ENCODE data around the gene PLXND1. TPM values are rescaled to one million over a fixed set of nuclear protein-coding genes. Genes with fewer than 3 reads are reported as not detected.
A peak's percentile ranks its signal among the peaks of the same experiment; 100 is the strongest.

The PLXND1 gene
- total and polyA plus RNA-seq, 7 experiments from 2014 or later: 0.38 to 82.5 (median 7.1) TPM; not detected in 1

- ChIA-PET POLR2A (no interaction called here), CTCF (interaction anchor here (0.7 kb wide), 1 partner anchor 350 kb away, joined by 3 read pairs; no protein-coding TSS in a partner anchor)
- peaks cover 4 to 23% (median 10%) of the 10 kb centered on the region in 7 donors for H3K4me1 Mint-ChIP-seq
- Histone ChIP-seq H3K4me1 (ENCODE audit: control insufficient read depth in 2 of 2, insufficient read depth in 2 of 2, low read length in 2 of 2) (peaks cover 5 to 18% of the 10 kb centered on the region in 2 donors), H3K9me3 (ENCODE audit: control insufficient read depth in 2 of 3, low read length in 3 of 3) (no peaks in the 10 kb centered on the region), H3K27ac (ENCODE audit: low read depth, low read length) (no peak overlapping the region), H3K4me3 (ENCODE audit: low read length) (no peak overlapping the region), H3K27me3 (ENCODE audit: control insufficient read depth in 2 of 2, insufficient read depth in 2 of 2, low read length in 2 of 2) (no peaks in the 10 kb centered on the region), H3K36me3 (ENCODE audit: control insufficient read depth in 2 of 3, insufficient read depth in 3 of 3, low read length in 3 of 3) (no peaks in the 10 kb centered on the region)
- H3K4me3 Mint-ChIP-seq: no peak overlapping the region
- H3K27ac Mint-ChIP-seq: no peak overlapping the region
- H3K9me3 Mint-ChIP-seq: no peaks in the 10 kb centered on the region
- no peaks in the 10 kb centered on the region for H3K36me3 Mint-ChIP-seq
- intact Hi-C loops (cut with micrococcal nuclease): no loop called here
- no peak for DNase-seq
- ATAC-seq: no peak
- peaks cover 0 to 54% (median 3%) of the 10 kb centered on the region in 5 donors for H3K27me3 Mint-ChIP-seq
Observed at GRCh38 chr3:129599073-129599472, 7.4 kb downstream of the PLXND1 start.

- Mint-ChIP-seq H3K4me3 (no peak overlapping the region), H3K36me3 (no peaks in the 10 kb centered on the region), H3K4me1 (peaks cover 10 to 26% (median 16%) of the 10 kb centered on the region in 7 donors), H3K9me3 (no peaks in the 10 kb centered on the region), H3K27ac (no peak overlapping the region), H3K27me3 (peaks cover 0 to 54% (median 1%) of the 10 kb centered on the region in 5 donors)
- H3K27ac ChIP-seq (ENCODE audit: low read depth, low read length): no peak overlapping the region
- no peaks in the 10 kb centered on the region for H3K9me3 ChIP-seq (ENCODE audit: control insufficient read depth in 2 of 3, low read length in 3 of 3)
- H3K4me1 ChIP-seq (ENCODE audit: control insufficient read depth in 2 of 2, insufficient read depth in 2 of 2, low read length in 2 of 2): peaks cover 11 to 22% of the 10 kb centered on the region in 2 donors
- no peaks in the 10 kb centered on the region for H3K27me3 ChIP-seq (ENCODE audit: control insufficient read depth in 2 of 2, insufficient read depth in 2 of 2, low read length in 2 of 2)
- ChIA-PET CTCF (interaction anchor here (0.7 kb wide), 1 partner anchor 23 kb away, joined by 3 read pairs; no protein-coding TSS in a partner anchor), POLR2A (no interaction called here)
- no peak for ATAC-seq
- DNase-seq: no peak
- H3K4me3 ChIP-seq (ENCODE audit: low read length): no peak overlapping the region
- H3K36me3 ChIP-seq (ENCODE audit: control insufficient read depth in 2 of 3, insufficient read depth in 3 of 3, low read length in 3 of 3): no peaks in the 10 kb centered on the region
- intact Hi-C loops (cut with micrococcal nuclease): no loop called here
Observed at GRCh38 chr3:129598484-129598883, 8.0 kb downstream of the PLXND1 start.

- POLR2A ChIA-PET: no interaction called here
- Mint-ChIP-seq H3K27ac (peak overlapping the region in 1 of 9 donors; percentile 73), H3K27me3 (peaks cover 0 to 55% (median 5%) of the 10 kb centered on the region in 5 donors), H3K9me3 (no peaks in the 10 kb centered on the region), H3K36me3 (no peaks in the 10 kb centered on the region), H3K4me1 (peaks cover 14 to 31% (median 21%) of the 10 kb centered on the region in 7 donors), H3K4me3 (peak overlapping the region in 1 of 10 donors; percentile 18)
- intact Hi-C loops (cut with micrococcal nuclease): no loop called here
- Histone ChIP-seq H3K36me3 (ENCODE audit: control insufficient read depth in 2 of 3, insufficient read depth in 3 of 3, low read length in 3 of 3) (no peaks in the 10 kb centered on the region), H3K27me3 (ENCODE audit: control insufficient read depth in 2 of 2, insufficient read depth in 2 of 2, low read length in 2 of 2) (no peaks in the 10 kb centered on the region), H3K4me3 (ENCODE audit: low read length) (no peak overlapping the region), H3K27ac (ENCODE audit: low read depth, low read length) (no peak overlapping the region), H3K9me3 (ENCODE audit: control insufficient read depth in 2 of 3, low read length in 3 of 3) (no peaks in the 10 kb centered on the region), H3K4me1 (ENCODE audit: control insufficient read depth in 2 of 2, insufficient read depth in 2 of 2, low read length in 2 of 2) (peaks cover 16 to 27% of the 10 kb centered on the region in 2 donors)
- CTCF ChIA-PET: interaction anchor here (0.7 kb wide), 1 partner anchor 24 kb away, joined by 3 read pairs; no protein-coding TSS in a partner anchor
- ATAC-seq: no peak
- no peak for DNase-seq
Observed at GRCh38 chr3:129598000-129598381, 8.5 kb downstream of the PLXND1 start.

- H3K4me1 Mint-ChIP-seq: peaks cover 14 to 33% (median 24%) of the 10 kb centered on the region in 7 donors
- no peaks in the 10 kb centered on the region for H3K36me3 ChIP-seq (ENCODE audit: control insufficient read depth in 2 of 3, insufficient read depth in 3 of 3, low read length in 3 of 3)
- no peaks in the 10 kb centered on the region for H3K27me3 ChIP-seq (ENCODE audit: control insufficient read depth in 2 of 2, insufficient read depth in 2 of 2, low read length in 2 of 2)
- ATAC-seq: no peak
- peak overlapping the region in 1 of 9 donors; percentile 14 for H3K27ac Mint-ChIP-seq
- DNase-seq: no peak
- no peaks in the 10 kb centered on the region for H3K9me3 Mint-ChIP-seq
- peaks cover 0 to 50% (median 5%) of the 10 kb centered on the region in 5 donors for H3K27me3 Mint-ChIP-seq
- intact Hi-C loops (cut with micrococcal nuclease): no loop called here
- no peak overlapping the region for H3K4me3 ChIP-seq (ENCODE audit: low read length)
- no peaks in the 10 kb centered on the region for H3K36me3 Mint-ChIP-seq
- H3K9me3 ChIP-seq (ENCODE audit: control insufficient read depth in 2 of 3, low read length in 3 of 3): no peaks in the 10 kb centered on the region
- CTCF ChIA-PET: no interaction called here
- peaks cover 20 to 28% of the 10 kb centered on the region in 2 donors for H3K4me1 ChIP-seq (ENCODE audit: control insufficient read depth in 2 of 2, insufficient read depth in 2 of 2, low read length in 2 of 2)
- no peak overlapping the region for H3K27ac ChIP-seq (ENCODE audit: low read depth, low read length)
- POLR2A ChIA-PET: no interaction called here
- H3K4me3 Mint-ChIP-seq: no peak overlapping the region
Observed at GRCh38 chr3:129597087-129597999, 9.1 kb downstream of the PLXND1 start.

GRCh38 chr3:129596194-129597086, 10.0 kb downstream of the PLXND1 start:
- ATAC-seq (peak; percentile 47), DNase-seq (peak in 1 of 9 donors; percentile 14)
- Histone ChIP-seq H3K27ac (ENCODE audit: low read depth, low read length) (no peak overlapping the region), H3K9me3 (ENCODE audit: control insufficient read depth in 2 of 3, low read length in 3 of 3) (no peaks in the 10 kb centered on the region), H3K36me3 (ENCODE audit: control insufficient read depth in 2 of 3, insufficient read depth in 3 of 3, low read length in 3 of 3) (no peaks in the 10 kb centered on the region), H3K4me3 (ENCODE audit: low read length) (no peak overlapping the region), H3K4me1 (ENCODE audit: control insufficient read depth in 2 of 2, insufficient read depth in 2 of 2, low read length in 2 of 2) (peaks cover 20 to 28% of the 10 kb centered on the region in 2 donors), H3K27me3 (ENCODE audit: control insufficient read depth in 2 of 2, insufficient read depth in 2 of 2, low read length in 2 of 2) (no peaks in the 10 kb centered on the region)
- Mint-ChIP-seq H3K36me3 (no peaks in the 10 kb centered on the region), H3K9me3 (no peaks in the 10 kb centered on the region), H3K27ac (peak overlapping the region in 1 of 9 donors; percentile 14), H3K4me1 (peaks cover 14 to 36% (median 30%) of the 10 kb centered on the region in 7 donors), H3K4me3 (no peak overlapping the region), H3K27me3 (peaks cover 0 to 52% (median 5%) of the 10 kb centered on the region in 5 donors)
- intact Hi-C loops (cut with micrococcal nuclease): no loop called here
- ChIA-PET POLR2A (interaction anchor here (0.6 kb wide), 1 partner anchor 41 kb away, joined by 3 read pairs; no protein-coding TSS in a partner anchor), CTCF (interaction anchor here (0.6 to 1.2 kb wide), 2 partner anchors 196 to 406 kb away, joined by 3 read pairs; no protein-coding TSS in a partner anchor)

- Mint-ChIP-seq H3K27me3 (peaks cover 0 to 58% (median 5%) of the 10 kb centered on the region in 5 donors), H3K27ac (peak overlapping the region in 1 of 9 donors; percentile 55), H3K4me1 (peaks cover 14 to 38% (median 31%) of the 10 kb centered on the region in 7 donors), H3K4me3 (peak overlapping the region in 1 of 10 donors; percentile 29), H3K36me3 (no peaks in the 10 kb centered on the region), H3K9me3 (no peaks in the 10 kb centered on the region)
- H3K9me3 ChIP-seq (ENCODE audit: control insufficient read depth in 2 of 3, low read length in 3 of 3): no peaks in the 10 kb centered on the region
- ChIA-PET POLR2A (interaction anchor here (0.6 to 3.1 kb wide), 2 partner anchors 40 to 155 kb away, joined by 3 to 10 read pairs; partner anchors contain the start of genes IFT122 and MBD4), CTCF (interaction anchor here (1.2 kb wide), 1 partner anchor 407 kb away, joined by 3 read pairs; no protein-coding TSS in a partner anchor)
- DNase-seq (no peak), ATAC-seq (no peak)
- H3K4me3 ChIP-seq (ENCODE audit: low read length): no peak overlapping the region
- H3K36me3 ChIP-seq (ENCODE audit: control insufficient read depth in 2 of 3, insufficient read depth in 3 of 3, low read length in 3 of 3): no peaks in the 10 kb centered on the region
- peaks cover 20 to 28% of the 10 kb centered on the region in 2 donors for H3K4me1 ChIP-seq (ENCODE audit: control insufficient read depth in 2 of 2, insufficient read depth in 2 of 2, low read length in 2 of 2)
- no peaks in the 10 kb centered on the region for H3K27me3 ChIP-seq (ENCODE audit: control insufficient read depth in 2 of 2, insufficient read depth in 2 of 2, low read length in 2 of 2)
- intact Hi-C loops (cut with micrococcal nuclease): loop anchor here in 1 of 2 donors (2.0 kb wide), 1 partner anchor 19 kb away; no protein-coding TSS in a partner anchor
- H3K27ac ChIP-seq (ENCODE audit: low read depth, low read length): no peak overlapping the region
Observed at GRCh38 chr3:129595544-129596193, 10.8 kb downstream of the PLXND1 start.
